Adrenal gland (tissue), 12 donors: Measurements from ENCODE around the gene SNX32. TPM values are rescaled to one million over a fixed set of nuclear protein-coding genes. Genes with fewer than 3 reads are reported as not detected.

Source experiments
- DNase-seq, 7 donors: peaks; one replicate each; pipeline ENCODE4 v3.0.0-alpha.2; 2019 to 2020
- H3K27ac ChIP-seq, 5 donors: fragments of 200-600 bp; sonication (generic) in 4 of 5; 1 replicate in 3 of 5; 2 replicates in 2 of 5; pipeline versions ENCODE4 v1.5.1 to v1.8.0; 2016 to 2020; ENCODE audit warnings: mild to moderate bottlenecking in 1 of 5
- H3K27me3 ChIP-seq: fragments of 200-600 bp; 2 replicates; pipeline ENCODE4 v1.8.0; 2021
- H3K36me3 ChIP-seq, 2 donors: fragments of 200-600 bp; replicated peaks in 1 of 2; 1 replicate in 1 of 2; 2 replicates in 1 of 2; pipeline versions ENCODE4 v1.5.1 to v1.8.0; 2018 to 2022
- H3K4me1 ChIP-seq, 2 donors: fragments of 200-600 bp; replicated peaks in 1 of 2; 1 replicate in 1 of 2; 2 replicates in 1 of 2; pipeline versions ENCODE4 v1.5.1 to v1.8.0; 2018 to 2021
- H3K4me3 ChIP-seq, 4 donors: fragments of 200-600 bp; sonication (generic) in 3 of 4; one replicate each; pipeline ENCODE4 v1.5.1; 2016 to 2018
- H3K9me3 ChIP-seq, 3 donors: fragments of 200-600 bp; sonication (generic) in 1 of 3; replicated peaks in 1 of 3; 1 replicate in 2 of 3; 2 replicates in 1 of 3; pipeline versions ENCODE4 v1.5.1 to v1.8.0; 2016 to 2021
- POLR2A ChIP-seq, 2 donors: fragments of 450-650 bp; IDR thresholded peaks; one replicate each; pipeline ENCODE4 v1.6.1; 2017; ENCODE audit warnings: antibody characterized with exemption in 2 of 2, mild to moderate bottlenecking in 2 of 2, moderate library complexity in 1 of 2
- WGBS, 4 donors: extraction: QIAGEN DNeasy Blood & Tissue Kit in 2 of 4; methylation state at CpG; one replicate each; pipeline versions ENCODE4 v1.1.5 to v1.1.7; 2013 to 2017; 5-methylcytosine and 5-hydroxymethylcytosine counted together
- intact Hi-C, 2 donors: fragments of 100-400 bp; cut with DNase I; formaldehyde crosslinking; loops; one replicate each; pipeline versions ENCODE4 v1.14.1 to v1.15.0; 2022 to 2023
- polyA plus RNA-seq, 3 donors: library from polyadenylated mRNA; stranded (reverse); fragments of 200-250 nt in 2 of 3; fragments of 350-450 nt in 1 of 3; fragmentation: Illumina TruSeq in 1 of 3; extraction: RNeasy Lipid Tissue Mini Kit (QIAGEN cat#74804) in 1 of 3; gene quantifications; one replicate each; pipeline ENCODE4 v1.2.3, GENCODE V29; 2013 to 2014
- total RNA-seq, 9 donors: library from RNA; depleted of rRNA in 4 of 9; stranded (reverse); fragments of >200 nt in 4 of 9; fragments of 120-200 nt in 1 of 9; fragmentation: NEBNext Ultra II Directional in 1 of 9; extraction: Animal tissue kit (Norgen Biotek cat#: 25700) in 1 of 9; gene quantifications; one replicate each; pipeline versions ENCODE4 v1.1.0 to v1.2.4, GENCODE V29; 2013 to 2023
- TF ChIP-seq, protein P1 (sequence below), 6 experiments: fragments of 450-650 bp in 4 of 6; fragments of 200-600 bp in 2 of 6; sonication (generic) in 1 of 6; IDR thresholded peaks; 1 replicate in 5 of 6; 2 replicates in 1 of 6; pipeline versions ENCODE4 v1.5.1 to v1.8.0; 2016 to 2021; ENCODE audit warnings: antibody characterized with exemption in 6 of 6, mild to moderate bottlenecking in 2 of 6, moderate library complexity in 1 of 6
- donor health status: healthy with polysubstance abuse.
- donor health status: Bipolar disorder and iron deficiency.
- donor health status: DM: yes; HTN: yes; CAD: no.
- donor health status: DM: no; HTN: no; CAD: no.
- donor health status: DM: no; HTN: no; CAD: no.
- donor health status: DM: yes; HTN: yes; CAD: no.

Gene SNX32
- total and polyA plus RNA-seq, 12 donors: 0.11 to 1.2 (median 0.50) TPM; not detected in 3

DNA sequence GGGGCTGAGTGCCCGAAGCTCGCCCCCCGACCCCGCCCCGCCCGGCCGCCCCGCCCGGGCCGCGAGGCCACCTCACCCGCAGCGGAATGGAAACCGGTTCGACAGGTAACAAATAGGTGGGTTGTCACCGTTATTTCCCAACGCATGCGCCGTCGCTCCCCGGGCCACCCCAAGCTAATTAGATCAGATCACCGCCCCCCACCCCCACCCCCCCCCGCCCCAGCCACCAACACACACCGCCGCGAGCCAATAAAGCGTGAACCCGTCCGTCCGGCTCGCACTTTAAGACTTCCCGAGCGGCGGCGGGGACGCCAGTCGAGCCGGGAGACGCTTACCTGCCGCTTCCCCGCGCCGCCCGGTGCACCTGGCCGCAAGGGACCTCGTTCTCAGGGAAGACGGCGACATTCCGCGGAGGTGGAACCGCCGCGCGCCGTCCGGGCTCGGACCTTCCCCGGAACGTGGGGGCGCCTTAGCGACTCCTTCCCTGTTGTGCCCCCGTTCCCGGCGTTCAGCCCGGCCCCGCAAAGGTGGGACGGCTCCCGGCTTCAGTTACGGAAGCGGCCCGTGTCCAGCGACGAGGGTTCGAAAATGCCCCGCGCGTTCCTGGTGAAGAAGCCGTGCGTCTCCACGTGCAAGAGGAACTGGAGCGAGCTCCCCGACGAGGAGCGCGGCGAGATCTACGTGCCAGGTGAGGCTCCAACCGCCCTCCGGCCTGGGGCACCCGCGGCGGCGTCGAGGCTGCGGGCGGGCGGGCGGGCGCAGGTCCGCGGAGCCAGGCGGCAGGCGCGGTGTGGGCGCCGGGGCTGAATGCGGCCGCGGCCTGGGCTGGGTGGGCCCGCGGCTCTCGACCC is 46.8 kb upstream of the SNX32 start, which contains the start of gene OVOL1:
Gene OVOL1 (plus strand): TSS at position 278 of the 851 bp plus-strand sequence. CDS start 311 bp downstream, at position 589.
- intact Hi-C loops: no loop called here
- WGBS, 4 donors: 0 to 1% (median 1%) methylated on average over 25 to 112 of the region's 112 CpGs
- no peak for TF ChIP-seq POLR2A (IDR thresholded peaks at IDR 0.05)
- TF ChIP-seq, protein P1, sequence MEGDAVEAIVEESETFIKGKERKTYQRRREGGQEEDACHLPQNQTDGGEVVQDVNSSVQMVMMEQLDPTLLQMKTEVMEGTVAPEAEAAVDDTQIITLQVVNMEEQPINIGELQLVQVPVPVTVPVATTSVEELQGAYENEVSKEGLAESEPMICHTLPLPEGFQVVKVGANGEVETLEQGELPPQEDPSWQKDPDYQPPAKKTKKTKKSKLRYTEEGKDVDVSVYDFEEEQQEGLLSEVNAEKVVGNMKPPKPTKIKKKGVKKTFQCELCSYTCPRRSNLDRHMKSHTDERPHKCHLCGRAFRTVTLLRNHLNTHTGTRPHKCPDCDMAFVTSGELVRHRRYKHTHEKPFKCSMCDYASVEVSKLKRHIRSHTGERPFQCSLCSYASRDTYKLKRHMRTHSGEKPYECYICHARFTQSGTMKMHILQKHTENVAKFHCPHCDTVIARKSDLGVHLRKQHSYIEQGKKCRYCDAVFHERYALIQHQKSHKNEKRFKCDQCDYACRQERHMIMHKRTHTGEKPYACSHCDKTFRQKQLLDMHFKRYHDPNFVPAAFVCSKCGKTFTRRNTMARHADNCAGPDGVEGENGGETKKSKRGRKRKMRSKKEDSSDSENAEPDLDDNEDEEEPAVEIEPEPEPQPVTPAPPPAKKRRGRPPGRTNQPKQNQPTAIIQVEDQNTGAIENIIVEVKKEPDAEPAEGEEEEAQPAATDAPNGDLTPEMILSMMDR (IDR thresholded peaks at IDR 0.05): no peak
- no peak for DNase-seq
- H3K4me3 ChIP-seq: peak within 1 kb of the TSS in 1 of 4 donors; percentile 41
- no peak within 1 kb of the TSS for H3K27ac ChIP-seq
- H3K4me1 ChIP-seq: peaks cover 0 to 13% of the 10 kb centered on the region in 2 donors
- peaks cover 43% of the 10 kb centered on the region for H3K27me3 ChIP-seq
- no peaks in the 10 kb centered on the region for H3K36me3 ChIP-seq
- no peaks in the 10 kb centered on the region for H3K9me3 ChIP-seq

DNA sequence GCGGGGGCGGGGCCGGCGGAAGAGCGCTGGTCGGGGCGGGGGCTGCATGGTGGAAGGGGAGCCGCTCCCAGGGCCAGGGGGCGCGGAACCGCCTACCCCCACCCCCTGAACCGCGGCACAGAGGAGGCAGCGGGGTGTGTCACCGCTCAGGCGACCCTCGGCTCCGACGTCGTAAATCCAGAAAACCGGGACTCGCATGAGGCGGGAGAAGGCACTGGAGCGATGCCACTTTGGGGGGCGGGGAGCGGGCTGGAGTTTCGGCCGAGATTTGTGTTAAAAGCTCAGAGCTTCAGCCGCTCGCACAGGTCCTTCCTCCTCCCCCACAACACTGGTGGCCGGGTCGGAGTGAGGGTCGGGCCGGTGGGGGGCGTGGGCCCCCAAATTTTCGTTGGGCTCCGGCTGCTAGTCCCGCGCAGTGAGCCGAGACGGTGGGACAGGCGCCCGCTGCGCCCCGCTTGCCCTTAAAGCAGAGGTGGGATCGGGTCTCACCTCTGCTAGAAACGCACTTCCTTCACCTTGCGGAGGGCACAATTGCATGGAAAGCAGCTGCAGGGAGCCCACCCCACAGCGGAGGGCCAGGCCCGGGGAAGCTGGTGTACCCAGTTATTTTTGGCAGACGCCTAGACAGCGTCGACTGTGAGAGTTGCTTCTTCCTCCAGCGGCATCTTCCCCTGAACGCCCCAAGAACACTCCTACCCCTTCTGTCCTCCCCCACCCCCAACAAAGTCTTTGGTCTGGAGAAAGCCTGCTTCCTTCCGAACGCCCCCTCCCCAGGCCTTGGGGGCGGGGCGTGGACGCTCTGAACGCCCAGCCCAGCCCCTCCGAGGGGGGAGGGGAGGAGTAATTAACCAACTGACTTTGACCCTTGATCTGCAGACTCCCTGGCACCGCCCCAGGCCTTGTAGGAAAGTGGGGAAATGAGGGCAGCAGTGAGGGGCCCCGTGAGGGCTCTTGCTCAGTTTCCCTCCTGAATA is 45.8 kb upstream of the SNX32 start:
- 3 to 7% (median 5%) methylated on average over 6 to 64 of the region's 64 CpGs for WGBS, 4 donors
- no peak for DNase-seq
- TF ChIP-seq, protein P1 (IDR thresholded peaks at IDR 0.05): no peak
- TF ChIP-seq POLR2A (IDR thresholded peaks at IDR 0.05): no peak
- H3K9me3 ChIP-seq: no peaks in the 10 kb centered on the region
- no peaks in the 10 kb centered on the region for H3K36me3 ChIP-seq
- intact Hi-C loops: no loop called here
- peaks cover 0 to 13% of the 10 kb centered on the region in 2 donors for H3K4me1 ChIP-seq
- no peak overlapping the region for H3K27ac ChIP-seq
- peaks cover 43% of the 10 kb centered on the region for H3K27me3 ChIP-seq
- peak overlapping the region in 1 of 4 donors; percentile 21 for H3K4me3 ChIP-seq

DNA sequence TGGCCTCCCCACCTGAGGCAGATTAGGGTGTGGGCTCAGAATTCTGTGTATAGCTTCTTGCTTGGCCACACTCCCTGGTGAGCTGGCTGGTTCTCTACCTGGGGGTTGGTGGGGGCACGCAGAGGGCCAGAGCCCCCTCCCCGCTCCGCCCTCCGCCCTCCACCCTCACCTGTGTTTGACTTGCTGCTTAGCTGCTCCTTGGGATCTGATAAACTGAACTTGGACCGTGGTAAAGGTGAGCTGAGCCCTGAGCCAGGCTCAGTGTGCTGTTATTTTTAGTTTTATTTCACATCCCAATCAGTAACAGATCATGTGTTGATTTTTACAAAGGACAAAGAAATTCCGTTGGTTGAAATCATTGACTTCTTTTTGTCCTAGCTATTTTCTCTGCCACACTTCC is 44.9 kb upstream of the SNX32 start:
- H3K36me3 ChIP-seq: no peaks in the 10 kb centered on the region
- H3K4me1 ChIP-seq: peaks cover 0 to 13% of the 10 kb centered on the region in 2 donors
- no peak for TF ChIP-seq POLR2A (IDR thresholded peaks at IDR 0.05)
- TF ChIP-seq, protein P1 (IDR thresholded peaks at IDR 0.05): no peak
- H3K27ac ChIP-seq: no peak overlapping the region
- H3K4me3 ChIP-seq: no peak overlapping the region
- no peaks in the 10 kb centered on the region for H3K9me3 ChIP-seq
- intact Hi-C loops: no loop called here
- peaks cover 48% of the 10 kb centered on the region for H3K27me3 ChIP-seq
- no peak for DNase-seq
- WGBS, 4 donors: 70 to 88% (median 84%) methylated on average over 5 to 6 of the region's 6 CpGs
